Measurements from ENCODE around the gene PCDHB16.
"Not testable (repeated sequence)": the region's sequence is repeated elsewhere in the genome, so short reads cannot be mapped to it uniquely, and the experiment has no call there.

The PCDHB16 gene

GRCh38 chr5:141182248-141182647 lies at the start of gene PCDHB16:
Gene PCDHB16 (plus strand): TSS chr5:141182387. CDS start chr5:141182560, 173 bp downstream.
- no peak for DNase-seq

GRCh38 chr5:141135030-141135717 lies 47.0 kb upstream of the PCDHB16 start, which contains the start of gene PCDHB5:
Gene PCDHB5 (plus strand): TSS chr5:141135206. CDS start chr5:141135435, 229 bp downstream.
- peak; percentile 7 for DNase-seq

GRCh38 chr5:141135718-141136266 lies 46.4 kb upstream of the PCDHB16 start:
- DNase-seq = no peak

- DNase-seq = not testable (repeated sequence)
Observed at GRCh38 chr5:141137346-141137745, 44.8 kb upstream of the PCDHB16 start.

GRCh38 chr5:141149812-141150211 lies 32.4 kb upstream of the PCDHB16 start, which contains the start of gene PCDHB6:
Gene PCDHB6 (plus strand): TSS chr5:141150057. CDS start chr5:141150258, 201 bp downstream.
- peak; percentile 13 for DNase-seq

GRCh38 chr5:141150224-141150992 lies 31.8 kb upstream of the PCDHB16 start:
- no peak for DNase-seq

- DNase-seq = no peak
Observed at GRCh38 chr5:141150993-141151325, 31.2 kb upstream of the PCDHB16 start.

GRCh38 chr5:141151632-141152031 lies 30.6 kb upstream of the PCDHB16 start:
- DNase-seq = not testable (repeated sequence)

GRCh38 chr5:141152096-141152495 lies 30.1 kb upstream of the PCDHB16 start:
- DNase-seq = not testable (repeated sequence)

- DNase-seq = no peak
Observed at GRCh38 chr5:141155540-141156374, 26.4 kb upstream of the PCDHB16 start.

- DNase-seq = not testable (repeated sequence)
Observed at GRCh38 chr5:141157356-141157755, 24.8 kb upstream of the PCDHB16 start.

- DNase-seq = not testable (repeated sequence)
Observed at GRCh38 chr5:141157901-141158300, 24.3 kb upstream of the PCDHB16 start.

GRCh38 chr5:141172381-141173204 lies 9.6 kb upstream of the PCDHB16 start, which contains the start of gene PCDHB7:
Gene PCDHB7 (plus strand): TSS chr5:141172644. CDS start chr5:141172836, 192 bp downstream.
- peak; percentile 33 for DNase-seq

- DNase-seq = not testable (repeated sequence)
Observed at GRCh38 chr5:141174291-141175104, 7.7 kb upstream of the PCDHB16 start.

- no peak for DNase-seq
Observed at GRCh38 chr5:141175933-141176332, 6.3 kb upstream of the PCDHB16 start.

- DNase-seq = not testable (repeated sequence)
Observed at GRCh38 chr5:141177577-141178191, 4.5 kb upstream of the PCDHB16 start, which contains the start of gene PCDHB8. Gene PCDHB8 (plus strand): TSS chr5:141177790. CDS start chr5:141178035, 245 bp downstream.

- not testable (repeated sequence) for DNase-seq
Observed at GRCh38 chr5:141179371-141179770, 2.8 kb upstream of the PCDHB16 start.

GRCh38 chr5:141179876-141180275 lies 2.3 kb upstream of the PCDHB16 start:
- not testable (repeated sequence) for DNase-seq

GRCh38 chr5:141180313-141180712 lies 1.9 kb upstream of the PCDHB16 start:
- DNase-seq = no peak
